Hematopoietic multipotent progenitor cell treated with erythropoietin and hydrocortisone succinate and interleukin-3 and kit ligand, for 6 days (in vitro differentiated cells): ENCODE measurements around the gene HMCN2.

Experiments used
- DNase-seq: peaks from one replicate; pipeline ENCODE4 v3.0.0-alpha.2; 2015

HMCN2 gene

GRCh38 chr9:130477564-130477963 is 212.0 kb downstream of the HMCN2 start:
- no peak for DNase-seq

- no peak for DNase-seq
These were observed 212.6 kb downstream of the HMCN2 start for GRCh38 chr9:130478152-130478551.

DNA sequence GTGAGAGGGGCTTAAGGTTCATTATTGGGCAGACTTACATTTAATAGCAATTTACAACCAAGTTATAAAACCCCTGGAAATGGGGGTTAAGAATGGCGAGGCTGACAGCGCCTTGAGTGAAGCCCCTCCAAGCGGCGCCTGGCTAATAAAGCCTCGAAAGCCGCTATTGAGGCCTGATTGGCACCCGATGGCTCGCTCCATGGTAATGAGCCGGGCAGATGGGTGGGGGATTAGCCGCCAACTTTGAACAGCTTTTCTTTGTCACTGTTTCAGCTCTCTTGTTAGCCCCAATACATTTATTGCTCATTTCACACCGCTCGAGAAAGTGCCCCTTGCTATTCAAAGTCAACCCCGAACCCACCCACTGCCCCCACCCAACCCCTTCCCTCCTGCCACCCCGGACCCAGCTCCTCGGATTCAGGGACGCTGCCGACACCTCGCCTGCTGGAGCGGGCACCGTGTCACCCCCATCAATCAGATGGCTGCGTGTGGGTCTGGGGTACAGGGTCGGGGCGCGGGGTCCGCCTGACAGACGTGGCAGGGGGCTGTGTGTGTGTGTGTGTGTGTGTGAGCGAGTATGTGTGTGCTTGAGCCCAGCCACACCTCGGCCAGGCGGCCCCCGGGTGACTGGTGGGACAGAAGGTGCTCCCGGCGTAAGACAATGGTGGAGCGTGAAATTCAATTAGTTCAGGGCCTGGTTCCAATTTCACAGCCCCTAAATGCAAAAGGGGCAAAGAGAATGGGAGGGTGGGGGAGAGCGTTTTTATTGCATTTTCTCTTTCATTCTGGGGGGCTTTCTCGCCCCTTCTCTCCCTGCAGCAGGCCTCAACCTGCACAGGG is 213.4 kb downstream of the HMCN2 start:
- no peak for DNase-seq

DNA sequence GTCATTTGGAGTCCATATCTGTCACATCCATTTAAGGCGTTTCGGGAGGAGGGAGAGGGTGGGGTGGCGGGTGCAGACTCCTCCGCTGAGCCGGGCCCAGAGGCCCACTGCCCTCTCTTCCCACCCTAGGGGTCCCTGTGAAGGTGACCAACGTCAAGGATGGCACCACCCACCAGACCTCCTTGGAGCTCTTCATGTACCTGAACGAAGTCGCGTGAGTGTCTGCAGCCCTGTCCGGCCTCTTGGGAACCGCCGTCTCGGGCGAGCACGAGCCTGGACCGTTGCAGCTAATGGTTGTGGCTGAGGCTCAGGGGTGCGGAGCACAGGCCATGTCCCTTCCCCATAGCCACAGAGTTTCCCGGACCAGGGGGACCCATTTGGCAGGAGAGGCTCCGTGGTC is 214.0 kb downstream of the HMCN2 start:
- no peak for DNase-seq

DNA sequence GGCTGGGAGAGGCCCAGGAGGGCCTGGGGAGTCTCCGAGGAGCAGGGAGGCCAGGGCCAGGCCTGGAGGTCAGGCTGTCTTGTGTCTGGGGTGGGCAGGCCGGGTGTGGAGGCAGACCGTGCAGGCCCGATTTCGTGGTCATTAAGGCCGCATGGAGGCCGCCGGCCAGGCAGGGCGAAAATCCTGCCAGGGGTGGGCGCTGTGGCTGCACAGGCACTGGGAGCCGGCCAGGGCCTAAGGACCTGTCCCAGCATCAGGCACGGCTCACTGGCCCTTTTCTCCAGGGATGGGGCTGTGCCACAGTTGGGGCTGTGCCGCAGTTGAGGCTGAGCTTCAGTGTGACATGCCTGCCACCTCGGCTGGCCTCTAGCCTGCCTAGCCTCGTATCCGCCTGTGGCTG is 215.1 kb downstream of the HMCN2 start:
- no peak for DNase-seq

GRCh38 chr9:130482463-130482862 is 216.9 kb downstream of the HMCN2 start:
- DNase-seq = no peak

- no peak for DNase-seq
These were observed 217.9 kb downstream of the HMCN2 start for GRCh38 chr9:130483371-130483971.
